ENCODE measurements around the gene PICALM. TPM values are rescaled to one million over a fixed set of nuclear protein-coding genes. Genes with fewer than 3 reads are reported as not detected.

PICALM gene
- total RNA-seq, 3 donors from 2014 or later (not counting 1 experiment from before 2014, with no cell fraction given): 262 to 291 (median 285) TPM

GRCh38 chr11:86035920-86036319, 33.0 kb downstream of the PICALM start:
- H3K27me3 ChIP-seq (ENCODE audit: control insufficient read depth, insufficient read depth, low read length): no peaks in the 10 kb centered on the region
- H3K27ac ChIP-seq (ENCODE audit: low read length): no peak overlapping the region
- peaks cover 6% of the 10 kb centered on the region for H3K36me3 ChIP-seq (ENCODE audit: control insufficient read depth, insufficient read depth, low read length)
- H3K4me3 Mint-ChIP-seq: no peak overlapping the region
- intact Hi-C loops (cut with micrococcal nuclease): loop anchor here (10.0 kb wide), 1 partner anchor 181 kb away; the partner anchor contains the start of gene CCDC83
- no peaks in the 10 kb centered on the region for H3K36me3 Mint-ChIP-seq
- no peaks in the 10 kb centered on the region for H3K27me3 Mint-ChIP-seq (ENCODE audit: low read depth in 2 of 2)
- peaks cover 53 to 59% of the 10 kb centered on the region in 2 donors for H3K4me1 Mint-ChIP-seq
- H3K9me3 Mint-ChIP-seq: no peaks in the 10 kb centered on the region
- DNase-seq: no peak
- peak overlapping the region; percentile 66 to 75 for H3K27ac Mint-ChIP-seq
- no peak overlapping the region for H3K4me3 ChIP-seq (ENCODE audit: low read length)
- no peak for ATAC-seq
- H3K4me1 ChIP-seq (ENCODE audit: control insufficient read depth, insufficient read depth, low read length): peaks cover 11% of the 10 kb centered on the region
- H3K9me3 ChIP-seq (ENCODE audit: control insufficient read depth, insufficient read depth, low read length): no peaks in the 10 kb centered on the region
- 100% methylated on average over 1 of the region's 2 CpGs for whole genome bisulfite sequencing (ENCODE audit: insufficient coverage)
- TF ChIP-seq, protein P1, sequence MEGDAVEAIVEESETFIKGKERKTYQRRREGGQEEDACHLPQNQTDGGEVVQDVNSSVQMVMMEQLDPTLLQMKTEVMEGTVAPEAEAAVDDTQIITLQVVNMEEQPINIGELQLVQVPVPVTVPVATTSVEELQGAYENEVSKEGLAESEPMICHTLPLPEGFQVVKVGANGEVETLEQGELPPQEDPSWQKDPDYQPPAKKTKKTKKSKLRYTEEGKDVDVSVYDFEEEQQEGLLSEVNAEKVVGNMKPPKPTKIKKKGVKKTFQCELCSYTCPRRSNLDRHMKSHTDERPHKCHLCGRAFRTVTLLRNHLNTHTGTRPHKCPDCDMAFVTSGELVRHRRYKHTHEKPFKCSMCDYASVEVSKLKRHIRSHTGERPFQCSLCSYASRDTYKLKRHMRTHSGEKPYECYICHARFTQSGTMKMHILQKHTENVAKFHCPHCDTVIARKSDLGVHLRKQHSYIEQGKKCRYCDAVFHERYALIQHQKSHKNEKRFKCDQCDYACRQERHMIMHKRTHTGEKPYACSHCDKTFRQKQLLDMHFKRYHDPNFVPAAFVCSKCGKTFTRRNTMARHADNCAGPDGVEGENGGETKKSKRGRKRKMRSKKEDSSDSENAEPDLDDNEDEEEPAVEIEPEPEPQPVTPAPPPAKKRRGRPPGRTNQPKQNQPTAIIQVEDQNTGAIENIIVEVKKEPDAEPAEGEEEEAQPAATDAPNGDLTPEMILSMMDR (IDR thresholded peaks at IDR 0.05): no peak

- no CpG with 5 or more reads among the region's 1 CpG for WGBS (ENCODE audit: insufficient coverage)
- H3K27ac ChIP-seq (ENCODE audit: low read length): no peak overlapping the region
- no peak overlapping the region for H3K4me3 ChIP-seq (ENCODE audit: low read length)
- ATAC-seq: no peak
- H3K9me3 ChIP-seq (ENCODE audit: control insufficient read depth, insufficient read depth, low read length): no peaks in the 10 kb centered on the region
- DNase-seq: no peak
- TF ChIP-seq, protein P1 (IDR thresholded peaks at IDR 0.05): no peak
- H3K4me1 Mint-ChIP-seq: peaks cover 54 to 62% of the 10 kb centered on the region in 2 donors
- peaks cover 11% of the 10 kb centered on the region for H3K36me3 ChIP-seq (ENCODE audit: control insufficient read depth, insufficient read depth, low read length)
- no peak overlapping the region for H3K4me3 Mint-ChIP-seq
- H3K4me1 ChIP-seq (ENCODE audit: control insufficient read depth, insufficient read depth, low read length): peaks cover 11% of the 10 kb centered on the region
- no peaks in the 10 kb centered on the region for H3K27me3 ChIP-seq (ENCODE audit: control insufficient read depth, insufficient read depth, low read length)
- H3K36me3 Mint-ChIP-seq: no peaks in the 10 kb centered on the region
- peak overlapping the region; percentile 35 to 75 for H3K27ac Mint-ChIP-seq
- H3K27me3 Mint-ChIP-seq (ENCODE audit: low read depth in 2 of 2): no peaks in the 10 kb centered on the region
- intact Hi-C loops (cut with micrococcal nuclease): loop anchor here (10.0 kb wide), 1 partner anchor 180 kb away; the partner anchor contains the start of gene CCDC83
- no peaks in the 10 kb centered on the region for H3K9me3 Mint-ChIP-seq
Observed at GRCh38 chr11:86035164-86035563, 33.7 kb downstream of the PICALM start.

GRCh38 chr11:86034710-86035109, 34.2 kb downstream of the PICALM start:
- intact Hi-C loops (cut with micrococcal nuclease): loop anchor here (10.0 kb wide), 1 partner anchor 180 kb away; the partner anchor contains the start of gene CCDC83
- Mint-ChIP-seq H3K36me3 (no peaks in the 10 kb centered on the region), H3K27me3 (ENCODE audit: low read depth in 2 of 2) (no peaks in the 10 kb centered on the region), H3K4me3 (no peak overlapping the region), H3K9me3 (no peaks in the 10 kb centered on the region), H3K27ac (peak overlapping the region; percentile 35 to 75), H3K4me1 (peaks cover 56 to 62% of the 10 kb centered on the region in 2 donors)
- H3K36me3 ChIP-seq (ENCODE audit: control insufficient read depth, insufficient read depth, low read length): peaks cover 16% of the 10 kb centered on the region
- peaks cover 11% of the 10 kb centered on the region for H3K4me1 ChIP-seq (ENCODE audit: control insufficient read depth, insufficient read depth, low read length)
- ATAC-seq (no peak), DNase-seq (no peak)
- TF ChIP-seq, protein P1 (IDR thresholded peaks at IDR 0.05): no peak
- no peaks in the 10 kb centered on the region for H3K9me3 ChIP-seq (ENCODE audit: control insufficient read depth, insufficient read depth, low read length)
- no peaks in the 10 kb centered on the region for H3K27me3 ChIP-seq (ENCODE audit: control insufficient read depth, insufficient read depth, low read length)
- H3K4me3 ChIP-seq (ENCODE audit: low read length): no peak overlapping the region
- no CpG with 5 or more reads among the region's 2 CpGs for WGBS (ENCODE audit: insufficient coverage)
- no peak overlapping the region for H3K27ac ChIP-seq (ENCODE audit: low read length)

DNA sequence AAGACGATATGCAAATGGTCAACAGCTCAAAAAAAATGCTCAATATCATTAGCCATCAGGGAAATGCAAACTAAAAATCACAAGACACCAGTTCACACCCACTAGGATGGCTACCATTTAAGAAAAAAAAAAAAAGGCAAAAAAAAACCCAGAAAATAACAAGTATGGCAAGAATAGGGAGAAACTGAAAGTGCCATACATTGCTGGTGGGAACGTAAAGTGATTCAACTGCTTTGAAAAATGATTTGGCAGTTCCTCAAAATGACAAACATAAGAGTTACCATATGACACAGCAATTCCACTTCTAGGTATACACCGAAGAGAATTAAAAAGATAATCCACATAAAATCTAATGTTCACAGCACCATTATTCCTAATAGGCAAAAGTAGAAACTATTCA, 47.5 kb downstream of the PICALM start:
- DNase-seq: no peak
- peak; percentile 53 to 70 (median 64) for ATAC-seq
- Mint-ChIP-seq H3K4me1 (peaks cover 51 to 53% of the 10 kb centered on the region in 2 donors), H3K36me3 (peaks cover 13% of the 10 kb centered on the region), H3K4me3 (peak overlapping the region; percentile 9), H3K27me3 (ENCODE audit: low read depth in 2 of 2) (no peaks in the 10 kb centered on the region), H3K27ac (peak overlapping the region; percentile 85 to 87), H3K9me3 (no peaks in the 10 kb centered on the region)
- TF ChIP-seq, protein P1 (IDR thresholded peaks at IDR 0.05): no peak
- Histone ChIP-seq H3K27me3 (ENCODE audit: control insufficient read depth, insufficient read depth, low read length) (no peaks in the 10 kb centered on the region), H3K9me3 (ENCODE audit: control insufficient read depth, insufficient read depth, low read length) (no peaks in the 10 kb centered on the region), H3K27ac (ENCODE audit: low read length) (no peak overlapping the region), H3K36me3 (ENCODE audit: control insufficient read depth, insufficient read depth, low read length) (peaks cover 74% of the 10 kb centered on the region), H3K4me1 (ENCODE audit: control insufficient read depth, insufficient read depth, low read length) (peaks cover 4% of the 10 kb centered on the region), H3K4me3 (ENCODE audit: low read length) (no peak overlapping the region)
- intact Hi-C loops (cut with micrococcal nuclease): no loop called here
- WGBS (ENCODE audit: insufficient coverage): 50% methylated on average over 2 of the region's 3 CpGs
